Mesenchymal stem cell (in vitro differentiated cells and primary cell): Measurements from ENCODE around the gene IRF2BPL.

ENCODE experiments used
- DNase-seq: peaks from one replicate; pipeline ENCODE4 v3.0.0-alpha.2; 2013
- H2AFZ ChIP-seq: one replicate; pipeline ENCODE4 v1.6.1; 2013; ENCODE audit warnings: low read depth, mild to moderate bottlenecking, control low read depth, inconsistent platforms, low read length, moderate library complexity
- H2AK5ac ChIP-seq: 2 replicates; pipeline ENCODE4 v1.6.1; 2013; ENCODE audit warnings: low read length, moderate library complexity, mild to moderate bottlenecking, inconsistent platforms; ENCODE audit not compliant: severe bottlenecking
- H2BK120ac ChIP-seq: one replicate; pipeline ENCODE4 v1.6.1; 2013; ENCODE audit warnings: low read depth, mild to moderate bottlenecking, inconsistent platforms, low read length, moderate library complexity
- H2BK12ac ChIP-seq, 2 experiments: one replicate each; pipeline ENCODE4 v1.6.1; 2013; ENCODE audit warnings: inconsistent platforms in 2 of 2, low read length in 2 of 2, mild to moderate bottlenecking in 2 of 2, moderate library complexity in 2 of 2, control low read depth in 1 of 2
- H2BK15ac ChIP-seq: one replicate; pipeline ENCODE4 v1.6.1; 2013; ENCODE audit warnings: mild to moderate bottlenecking, low read depth, inconsistent platforms; ENCODE audit not compliant: poor library complexity, severe bottlenecking
- H2BK5ac ChIP-seq: 2 replicates; pipeline ENCODE4 v1.6.1; 2013; ENCODE audit warnings: low read depth, mild to moderate bottlenecking, low read length, control low read depth, inconsistent platforms; ENCODE audit not compliant: poor library complexity, severe bottlenecking
- H3K14ac ChIP-seq, 2 experiments: one replicate each; pipeline ENCODE4 v1.6.1; 2013; ENCODE audit warnings: inconsistent platforms in 2 of 2, low read length in 2 of 2, control low read depth in 1 of 2, mild to moderate bottlenecking in 1 of 2, moderate library complexity in 1 of 2
- H3K18ac ChIP-seq, 2 experiments: one replicate each; pipeline ENCODE4 v1.6.1; 2013; ENCODE audit warnings: inconsistent platforms in 2 of 2, low read length in 2 of 2, control low read depth in 1 of 2, low read depth in 1 of 2, mild to moderate bottlenecking in 1 of 2
- H3K23ac ChIP-seq, 2 experiments: one replicate each; pipeline ENCODE4 v1.6.1; 2013; ENCODE audit warnings: inconsistent platforms in 2 of 2, low read length in 2 of 2, mild to moderate bottlenecking in 2 of 2, moderate library complexity in 2 of 2, control low read depth in 1 of 2
- H3K27ac ChIP-seq: 2 replicates; pipeline ENCODE4 v1.5.1; 2013; ENCODE audit warnings: mild to moderate bottlenecking, moderate library complexity, low read length, control low read depth, inconsistent platforms; ENCODE audit not compliant: poor library complexity, severe bottlenecking
- H3K27me3 ChIP-seq, 2 experiments: 2 replicates each; pipeline versions ENCODE4 v1.6.1 to v1.7.0; 2013; ENCODE audit warnings: low read length in 2 of 2, mild to moderate bottlenecking in 2 of 2, moderate library complexity in 2 of 2, control low read depth in 1 of 2, inconsistent platforms in 1 of 2; ENCODE audit not compliant: control insufficient read depth in 1 of 2, insufficient read depth in 1 of 2
- H3K36me3 ChIP-seq, 2 experiments: 2 replicates each; pipeline versions ENCODE4 v1.6.1 to v1.7.0; 2013; ENCODE audit warnings: low read length in 2 of 2, control low read depth in 1 of 2, inconsistent platforms in 1 of 2, low read depth in 1 of 2, mild to moderate bottlenecking in 1 of 2; ENCODE audit not compliant: insufficient read depth in 2 of 2, control insufficient read depth in 1 of 2
- H3K4ac ChIP-seq, 2 experiments: one replicate each; pipeline ENCODE4 v1.6.1; 2013; ENCODE audit warnings: inconsistent platforms in 2 of 2, low read length in 2 of 2, mild to moderate bottlenecking in 2 of 2, moderate library complexity in 2 of 2, control low read depth in 1 of 2, low read depth in 1 of 2
- H3K4me1 ChIP-seq: 2 replicates; pipeline ENCODE4 v1.6.1; 2013; ENCODE audit warnings: low read depth, low read length, control low read depth; ENCODE audit not compliant: control insufficient read depth, insufficient read depth
- H3K4me2 ChIP-seq: 2 replicates; pipeline ENCODE4 v1.6.1; 2013; ENCODE audit warnings: low read length, mild to moderate bottlenecking, inconsistent platforms; ENCODE audit not compliant: poor library complexity, severe bottlenecking
- H3K4me3 ChIP-seq, 2 experiments: 2 replicates each; pipeline versions ENCODE4 v1.5.1 to v1.7.0; 2013; ENCODE audit warnings: low read length in 2 of 2, mild to moderate bottlenecking in 2 of 2, control low read depth in 1 of 2, low read depth in 1 of 2; ENCODE audit not compliant: insufficient read depth in 1 of 2
- H3K79me1 ChIP-seq: replicated peaks from 2 replicates; pipeline ENCODE4 v1.6.1; 2013; ENCODE audit warnings: mild to moderate bottlenecking, control low read depth, low read length, inconsistent platforms; ENCODE audit not compliant: poor library complexity, severe bottlenecking
- H3K9ac ChIP-seq: 2 replicates; pipeline ENCODE4 v1.7.0; 2013; ENCODE audit warnings: mild to moderate bottlenecking, low read length, moderate library complexity
- H3K9me3 ChIP-seq: 2 replicates; pipeline ENCODE4 v1.7.0; 2013; ENCODE audit warnings: mild to moderate bottlenecking, low read length; ENCODE audit not compliant: control insufficient read depth
- H4K8ac ChIP-seq: one replicate; pipeline ENCODE4 v1.6.1; 2013; ENCODE audit warnings: inconsistent platforms, mild to moderate bottlenecking, low read length, moderate library complexity
- H4K91ac ChIP-seq: one replicate; pipeline ENCODE4 v1.6.1; 2013; ENCODE audit warnings: mild to moderate bottlenecking, low read length, inconsistent platforms
- WGBS: methylation state at CpG from one replicate; pipeline ENCODE4 v1.1.7; 2013; ENCODE audit warnings: mixed read lengths; 5-methylcytosine and 5-hydroxymethylcytosine counted together

IRF2BPL gene

DNA sequence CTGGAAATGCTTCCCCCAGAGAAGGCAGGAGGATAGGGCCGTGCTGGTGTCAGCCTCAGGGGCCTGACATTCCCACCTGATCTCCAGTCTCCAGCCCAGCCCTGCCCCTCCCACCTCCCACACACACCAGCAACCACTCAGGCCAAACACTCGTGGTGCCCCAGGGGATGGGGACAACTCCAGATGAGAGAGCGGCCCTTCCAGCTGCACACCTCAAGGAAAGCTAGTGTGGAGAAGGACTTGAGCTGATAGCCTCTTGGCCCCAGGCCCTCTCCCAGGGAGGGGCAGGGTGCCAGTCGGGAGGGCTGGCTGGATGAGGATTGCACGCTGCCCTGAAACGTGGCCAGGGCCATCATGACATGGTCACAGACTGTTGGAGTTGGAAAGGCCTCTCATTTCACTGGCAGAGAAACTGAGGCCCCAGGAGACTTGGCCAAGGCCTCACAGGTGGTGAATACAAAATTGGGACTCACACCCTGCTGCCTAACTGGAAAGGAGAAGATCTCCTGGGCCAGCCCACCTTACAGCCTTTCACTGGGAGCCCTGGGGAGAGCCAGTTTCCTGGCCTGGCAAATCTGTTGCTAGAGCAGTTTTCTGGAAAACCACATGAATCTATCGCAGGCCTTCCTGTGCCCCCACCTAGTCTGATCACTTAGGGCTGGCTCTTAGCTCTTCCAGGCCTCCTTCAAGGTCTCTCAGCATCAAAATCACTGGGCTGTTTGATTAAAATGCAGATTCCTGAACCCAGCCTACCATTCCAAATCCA lies 52.1 kb downstream of the IRF2BPL start:
- peaks cover 2% of the 10 kb centered on the region for H3K79me1 ChIP-seq
- no peak overlapping the region for H2AFZ ChIP-seq
- no peak overlapping the region for H4K8ac ChIP-seq
- no peak for DNase-seq
- peak overlapping the region in 1 of 2 experiments; percentile 40 for H3K4ac ChIP-seq
- H2BK5ac ChIP-seq = no peak overlapping the region
- no peak overlapping the region for H2BK120ac ChIP-seq
- H3K4me3 ChIP-seq = no peak overlapping the region
- H2BK12ac ChIP-seq = no peak overlapping the region
- WGBS = 85% methylated on average over 7 of the region's 7 CpGs
- H3K4me2 ChIP-seq = no peak overlapping the region
- no peaks in the 10 kb centered on the region for H3K27me3 ChIP-seq
- H2BK15ac ChIP-seq = peak overlapping the region; percentile 28
- peak overlapping the region in 1 of 2 experiments; percentile 21 for H3K18ac ChIP-seq
- H2AK5ac ChIP-seq = peak overlapping the region; percentile 66
- H3K4me1 ChIP-seq = peaks cover 14% of the 10 kb centered on the region
- H3K27ac ChIP-seq = no peak overlapping the region
- no peak overlapping the region for H3K9ac ChIP-seq
- no peaks in the 10 kb centered on the region for H3K36me3 ChIP-seq
- no peak overlapping the region for H4K91ac ChIP-seq
- H3K14ac ChIP-seq = no peak overlapping the region
- H3K9me3 ChIP-seq = peaks cover 4% of the 10 kb centered on the region
- H3K23ac ChIP-seq = no peak overlapping the region

GRCh38 chr14:76975812-76976211 lies 52.7 kb downstream of the IRF2BPL start:
- no peak overlapping the region for H2BK120ac ChIP-seq
- no peak overlapping the region for H2BK5ac ChIP-seq
- H3K23ac ChIP-seq = no peak overlapping the region
- no peaks in the 10 kb centered on the region for H3K9me3 ChIP-seq
- peaks cover 2% of the 10 kb centered on the region for H3K79me1 ChIP-seq
- no peak overlapping the region for H3K4me2 ChIP-seq
- no peak overlapping the region for H3K9ac ChIP-seq
- no peak overlapping the region for H2BK12ac ChIP-seq
- no peak overlapping the region for H3K14ac ChIP-seq
- peaks cover 19% of the 10 kb centered on the region for H3K4me1 ChIP-seq
- H3K18ac ChIP-seq = no peak overlapping the region
- H3K36me3 ChIP-seq = peaks cover 0 to 4% of the 10 kb centered on the region in 2 experiments
- H3K27ac ChIP-seq = no peak overlapping the region
- no peak overlapping the region for H3K4me3 ChIP-seq
- no peak overlapping the region for H3K4ac ChIP-seq
- no peak overlapping the region for H2AFZ ChIP-seq
- H4K91ac ChIP-seq = no peak overlapping the region
- no peak overlapping the region for H2BK15ac ChIP-seq
- no peak overlapping the region for H2AK5ac ChIP-seq
- 81% methylated on average over 3 of the region's 4 CpGs for WGBS
- DNase-seq = no peak
- H3K27me3 ChIP-seq = no peaks in the 10 kb centered on the region
- no peak overlapping the region for H4K8ac ChIP-seq

GRCh38 chr14:76975051-76975450 lies 53.5 kb downstream of the IRF2BPL start:
- Histone ChIP-seq H3K14ac (no peak overlapping the region), H3K4me3 (no peak overlapping the region), H3K4me1 (peaks cover 20% of the 10 kb centered on the region), H3K4ac (no peak overlapping the region), H2BK5ac (no peak overlapping the region), H3K27me3 (no peaks in the 10 kb centered on the region), H2AFZ (no peak overlapping the region), H3K36me3 (peaks cover 0 to 4% of the 10 kb centered on the region in 2 experiments), H4K8ac (no peak overlapping the region), H2AK5ac (no peak overlapping the region), H3K9ac (no peak overlapping the region), H3K23ac (no peak overlapping the region), H4K91ac (no peak overlapping the region), H2BK120ac (no peak overlapping the region), H2BK15ac (no peak overlapping the region), H3K9me3 (no peaks in the 10 kb centered on the region), H3K18ac (no peak overlapping the region), H3K4me2 (no peak overlapping the region), H3K79me1 (peaks cover 2% of the 10 kb centered on the region), H2BK12ac (no peak overlapping the region), H3K27ac (no peak overlapping the region)
- no peak for DNase-seq
- WGBS = 87% methylated on average over 8 of the region's 8 CpGs
